ENCODE results near the gene CREG1. TPM values are rescaled to one million over a fixed set of nuclear protein-coding genes. Genes with fewer than 3 reads are reported as not detected.

CREG1 gene
- total RNA-seq, 5 donors from 2014 or later (not counting 1 experiment from before 2014, with no cell fraction given): 9.1 to 13.0 (median 10.9) TPM

DNA sequence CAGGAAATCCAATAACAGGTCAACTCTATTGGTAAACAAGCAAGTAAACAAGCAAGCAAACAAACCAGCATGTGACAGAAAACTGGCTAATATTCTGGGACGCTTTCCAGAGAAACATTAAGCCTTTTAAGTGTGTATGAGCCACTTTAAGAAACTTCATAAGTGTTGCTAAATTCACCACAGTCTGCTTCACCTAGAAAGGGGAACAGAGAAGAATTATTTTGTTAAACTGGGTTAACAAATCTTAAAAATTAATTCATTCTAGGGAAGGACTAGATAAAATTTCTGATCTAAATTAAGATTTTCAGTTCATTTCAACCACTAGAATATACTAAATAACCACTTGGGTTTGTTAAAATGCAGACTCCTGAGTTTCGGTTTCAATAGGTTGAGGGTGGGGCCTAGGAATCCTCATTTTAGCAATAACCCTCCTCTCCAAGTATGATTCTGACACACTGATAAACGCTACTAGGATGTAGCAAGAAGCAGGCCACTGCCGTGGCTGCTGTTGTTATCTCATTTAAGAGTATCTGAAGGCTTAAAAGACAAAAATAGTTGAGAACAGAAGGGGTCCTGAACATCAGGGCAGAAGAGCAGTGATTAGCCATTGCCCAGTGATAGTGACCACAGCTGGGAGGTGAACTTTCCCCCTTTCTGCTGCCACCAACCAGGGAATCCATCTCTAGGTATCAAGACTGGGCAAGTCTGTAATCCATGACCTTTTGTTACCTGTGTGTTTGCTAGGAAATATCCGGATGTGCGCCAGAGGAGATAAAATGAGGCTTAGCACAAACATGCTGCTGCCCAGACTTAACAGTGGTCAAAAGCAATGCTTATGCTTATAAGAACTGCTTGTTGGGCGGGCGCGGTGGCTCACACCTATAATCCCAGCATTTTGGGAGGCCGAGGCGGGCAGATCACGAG is 11.2 kb downstream of the CREG1 start:
- Mint-ChIP-seq H3K4me3 (no peak overlapping the region), H3K4me1 (peaks cover 7 to 24% (median 10%) of the 10 kb centered on the region in 3 donors), H3K9me3 (no peaks in the 10 kb centered on the region), H3K27me3 (no peaks in the 10 kb centered on the region), H3K27ac (no peak overlapping the region), H3K36me3 (peaks cover 27% of the 10 kb centered on the region)
- no peak overlapping the region for H3K4me3 ChIP-seq (ENCODE audit: control insufficient read depth in 1 of 2, extremely low read depth in 1 of 2, low read length in 1 of 2)
- 85% methylated on average over 4 of the region's 12 CpGs for WGBS (ENCODE audit: insufficient coverage)
- DNase-seq (no peak), ATAC-seq (replicated peaks in 1 of 4) (no peak)
- no peaks in the 10 kb centered on the region for H3K27me3 ChIP-seq (replicated peaks in 1 of 2; ENCODE audit: control insufficient read depth in 2 of 2, extremely low read depth in 1 of 2, insufficient read depth in 2 of 2, low read length in 1 of 2)
- no peak overlapping the region for H3K27ac ChIP-seq (ENCODE audit: low read length)
- H3K4me1 ChIP-seq (ENCODE audit: control insufficient read depth in 1 of 2, extremely low read depth in 1 of 2, insufficient read depth in 2 of 2, low read length in 2 of 2): no peaks in the 10 kb centered on the region
- peaks cover 0 to 17% of the 10 kb centered on the region in 2 donors for H3K36me3 ChIP-seq (ENCODE audit: control insufficient read depth in 2 of 2, extremely low read depth in 1 of 2, insufficient read depth in 1 of 2, low read length in 1 of 2)
- ChIA-PET CTCF (interaction anchor here (1.0 to 3.0 kb wide), 6 partner anchors 11 to 43 kb away, joined by 3 to 18 read pairs (median 4); partner anchors contain the start of genes CD247 (in 1 of the 2) and CREG1 (in 1 of the 2)), POLR2A (no interaction called here)
- H3K9me3 ChIP-seq: no peaks in the 10 kb centered on the region

DNA sequence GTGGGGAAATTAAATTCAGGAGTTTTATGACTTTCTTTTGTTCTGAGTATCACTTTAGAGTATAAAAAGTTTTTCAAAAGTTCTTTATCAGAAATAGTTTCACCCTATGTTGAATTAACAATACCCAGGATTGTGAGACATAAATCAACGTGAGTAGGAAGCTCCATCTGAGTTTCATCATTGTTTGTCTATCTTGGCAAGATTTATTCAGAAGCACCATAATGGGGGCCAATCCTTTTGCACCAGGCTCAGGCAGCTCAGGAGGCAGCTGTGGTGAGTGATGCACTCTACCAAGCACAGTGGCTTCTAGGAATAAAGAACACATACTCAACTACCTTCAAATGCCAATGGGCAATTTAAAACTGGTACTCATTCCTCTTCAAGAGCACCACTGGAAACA is 12.0 kb downstream of the CREG1 start:
- no peak overlapping the region for H3K27ac ChIP-seq (ENCODE audit: low read length)
- Mint-ChIP-seq H3K27me3 (no peaks in the 10 kb centered on the region), H3K4me1 (peaks cover 7 to 24% (median 10%) of the 10 kb centered on the region in 3 donors), H3K9me3 (no peaks in the 10 kb centered on the region), H3K4me3 (no peak overlapping the region), H3K27ac (no peak overlapping the region), H3K36me3 (peaks cover 19% of the 10 kb centered on the region)
- H3K4me1 ChIP-seq (ENCODE audit: control insufficient read depth in 1 of 2, extremely low read depth in 1 of 2, insufficient read depth in 2 of 2, low read length in 2 of 2): no peaks in the 10 kb centered on the region
- WGBS (ENCODE audit: insufficient coverage): 29% methylated on average over 1 of the region's 1 CpG
- ATAC-seq (replicated peaks in 1 of 4) (no peak), DNase-seq (no peak)
- no peaks in the 10 kb centered on the region for H3K9me3 ChIP-seq
- H3K36me3 ChIP-seq (ENCODE audit: control insufficient read depth in 2 of 2, extremely low read depth in 1 of 2, insufficient read depth in 1 of 2, low read length in 1 of 2): peaks cover 0 to 17% of the 10 kb centered on the region in 2 donors
- ChIA-PET POLR2A (interaction anchor here in 1 of 2 donors (1.4 kb wide), 1 partner anchor 12 kb away, joined by 5 read pairs; the partner anchor contains the start of gene CREG1), CTCF (interaction anchor here (0.6 to 3.0 kb wide), 11 partner anchors 9 to 631 kb away, joined by 3 to 18 read pairs (median 3); partner anchors contain the start of genes CD247 (in 1 of the 2) and CREG1 (in 1 of the 2))
- H3K4me3 ChIP-seq (ENCODE audit: control insufficient read depth in 1 of 2, extremely low read depth in 1 of 2, low read length in 1 of 2): no peak overlapping the region
- no peaks in the 10 kb centered on the region for H3K27me3 ChIP-seq (replicated peaks in 1 of 2; ENCODE audit: control insufficient read depth in 2 of 2, extremely low read depth in 1 of 2, insufficient read depth in 2 of 2, low read length in 1 of 2)

GRCh38 chr1:167541003-167541402 is 12.6 kb downstream of the CREG1 start:
- Mint-ChIP-seq H3K27ac (no peak overlapping the region), H3K9me3 (no peaks in the 10 kb centered on the region), H3K27me3 (no peaks in the 10 kb centered on the region), H3K4me3 (no peak overlapping the region), H3K36me3 (peaks cover 17% of the 10 kb centered on the region), H3K4me1 (peaks cover 7 to 24% (median 10%) of the 10 kb centered on the region in 3 donors)
- H3K27me3 ChIP-seq (replicated peaks in 1 of 2; ENCODE audit: control insufficient read depth in 2 of 2, extremely low read depth in 1 of 2, insufficient read depth in 2 of 2, low read length in 1 of 2): no peaks in the 10 kb centered on the region
- no peaks in the 10 kb centered on the region for H3K4me1 ChIP-seq (ENCODE audit: control insufficient read depth in 1 of 2, extremely low read depth in 1 of 2, insufficient read depth in 2 of 2, low read length in 2 of 2)
- H3K4me3 ChIP-seq (ENCODE audit: control insufficient read depth in 1 of 2, extremely low read depth in 1 of 2, low read length in 1 of 2): no peak overlapping the region
- H3K27ac ChIP-seq (ENCODE audit: low read length): no peak overlapping the region
- no peak for ATAC-seq (replicated peaks in 1 of 4)
- no peak for DNase-seq
- POLR2A ChIA-PET: interaction anchor here in 1 of 2 donors (1.4 kb wide), 1 partner anchor 13 kb away, joined by 5 read pairs; the partner anchor contains the start of gene CREG1
- H3K9me3 ChIP-seq: no peaks in the 10 kb centered on the region
- H3K36me3 ChIP-seq (ENCODE audit: control insufficient read depth in 2 of 2, extremely low read depth in 1 of 2, insufficient read depth in 1 of 2, low read length in 1 of 2): peaks cover 0 to 15% of the 10 kb centered on the region in 2 donors
- CTCF ChIA-PET: interaction anchor here (0.6 to 3.0 kb wide), 27 partner anchors 8 to 631 kb away, joined by 3 to 18 read pairs (median 4); partner anchors contain the start of genes CD247 (in 1 of the 2), CREG1 (in 1 of the 2) and POU2F1 (in 1 of the 2)

DNA sequence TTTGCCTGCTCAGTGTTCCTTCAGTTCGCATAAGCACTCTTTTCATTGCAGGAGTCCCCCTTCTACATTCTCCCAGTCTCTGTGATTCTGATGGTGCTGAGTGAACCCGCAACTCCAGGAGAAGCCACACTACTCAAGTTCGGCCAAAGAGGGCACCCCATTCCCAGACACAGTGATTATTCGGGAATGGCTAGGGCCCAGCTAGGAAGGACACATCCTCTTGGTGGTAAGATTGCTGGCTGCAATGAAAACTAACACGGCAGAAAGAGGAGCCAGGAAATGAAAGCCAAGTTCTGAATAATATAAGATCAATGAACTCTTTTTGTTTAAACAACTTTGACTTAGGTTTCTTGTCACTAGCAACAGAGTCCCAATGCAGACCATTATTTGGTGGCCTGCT is 14.9 kb downstream of the CREG1 start:
- Mint-ChIP-seq H3K9me3 (no peaks in the 10 kb centered on the region), H3K4me3 (no peak overlapping the region)
- CTCF ChIA-PET: interaction anchor here in 1 of 2 donors (1.1 kb wide), 1 partner anchor 20 kb away, joined by 3 read pairs; the partner anchor contains the start of gene CD247

GRCh38 chr1:167533851-167534300 is 19.7 kb downstream of the CREG1 start:
- H3K4me3 Mint-ChIP-seq: no peak overlapping the region
- Histone ChIP-seq H3K27me3 (replicated peaks in 1 of 2; ENCODE audit: control insufficient read depth in 2 of 2, extremely low read depth in 1 of 2, insufficient read depth in 2 of 2, low read length in 1 of 2) (no peaks in the 10 kb centered on the region), H3K4me3 (ENCODE audit: control insufficient read depth in 1 of 2, extremely low read depth in 1 of 2, low read length in 1 of 2) (no peak overlapping the region), H3K4me1 (ENCODE audit: control insufficient read depth in 1 of 2, extremely low read depth in 1 of 2, insufficient read depth in 2 of 2, low read length in 2 of 2) (peaks cover 0 to 5% of the 10 kb centered on the region in 2 experiments), H3K27ac (ENCODE audit: low read length) (no peak overlapping the region), H3K9me3 (no peaks in the 10 kb centered on the region), H3K36me3 (ENCODE audit: control insufficient read depth in 2 of 2, extremely low read depth in 1 of 2, insufficient read depth in 1 of 2, low read length in 1 of 2) (no peaks in the 10 kb centered on the region)
- H3K4me1 Mint-ChIP-seq: peaks cover 0 to 4% (median 3%) of the 10 kb centered on the region in 3 donors
- H3K9me3 Mint-ChIP-seq: no peaks in the 10 kb centered on the region
- WGBS (ENCODE audit: insufficient coverage): 27% methylated on average over 8 of the region's 8 CpGs
- H3K27ac Mint-ChIP-seq: no peak overlapping the region
- ChIA-PET CTCF (interaction anchor here (0.6 to 3.3 kb wide), 35 partner anchors 10 to 625 kb away, joined by 3 to 35 read pairs (median 4); partner anchors contain the start of genes CREG1 (in 2 of the 2) and CD247 (in 1 of the 2)), POLR2A (interaction anchor here in 1 of 2 donors (0.6 kb wide), 1 partner anchor 23 kb away, joined by 3 read pairs; no protein-coding TSS in a partner anchor)
- H3K27me3 Mint-ChIP-seq: no peaks in the 10 kb centered on the region
- H3K36me3 Mint-ChIP-seq: no peaks in the 10 kb centered on the region
- peak; percentile 79 to 81 (median 80) for ATAC-seq (replicated peaks in 1 of 4)
- peak in 32 of 35 experiments; percentile 24 to 82 (median 58) for DNase-seq

More for the DNA sequence above, 14.9 kb downstream of the CREG1 start:
- Histone ChIP-seq H3K4me3 (ENCODE audit: control insufficient read depth in 1 of 2, extremely low read depth in 1 of 2, low read length in 1 of 2) (no peak overlapping the region), H3K9me3 (no peaks in the 10 kb centered on the region), H3K4me1 (ENCODE audit: control insufficient read depth in 1 of 2, extremely low read depth in 1 of 2, insufficient read depth in 2 of 2, low read length in 2 of 2) (peaks cover 0 to under 1% of the 10 kb centered on the region in 2 experiments), H3K27me3 (replicated peaks in 1 of 2; ENCODE audit: control insufficient read depth in 2 of 2, extremely low read depth in 1 of 2, insufficient read depth in 2 of 2, low read length in 1 of 2) (no peaks in the 10 kb centered on the region), H3K27ac (ENCODE audit: low read length) (no peak overlapping the region), H3K36me3 (ENCODE audit: control insufficient read depth in 2 of 2, extremely low read depth in 1 of 2, insufficient read depth in 1 of 2, low read length in 1 of 2) (peaks cover 0 to 4% of the 10 kb centered on the region in 2 donors)
- no peak for DNase-seq
- peaks cover 7 to 22% (median 10%) of the 10 kb centered on the region in 3 donors for H3K4me1 Mint-ChIP-seq
- ATAC-seq (replicated peaks in 1 of 4): no peak
- H3K27me3 Mint-ChIP-seq: no peaks in the 10 kb centered on the region
- WGBS (ENCODE audit: insufficient coverage): 0% methylated on average over 1 of the region's 5 CpGs
- POLR2A ChIA-PET: no interaction called here
- H3K27ac Mint-ChIP-seq: no peak overlapping the region
- H3K36me3 Mint-ChIP-seq: peaks cover 2% of the 10 kb centered on the region
